HepG2 (cell line): ENCODE measurements around the gene GSTA1. TPM values are rescaled to one million over a fixed set of nuclear protein-coding genes. Genes with fewer than 3 reads are reported as not detected.

Experiments
- CCDC6 ChIP-seq: sonication (generic); formaldehyde crosslinking; IDR thresholded peaks from 2 replicates; pipeline ENCODE4 v1.8.1; 2022; ENCODE audit warnings: mild to moderate bottlenecking, missing genetic modification reagents, moderate library complexity
- ETV6 ChIP-seq: sonication (generic); formaldehyde crosslinking; conservative IDR thresholded peaks from 2 replicates; pipeline ENCODE4 v1.4.0; 2020; ENCODE audit warnings: missing genetic modification reagents
- GABPA ChIP-seq, 2 experiments: IDR thresholded peaks; 2 replicates each; pipeline ENCODE4 v1.6.1; 2011 to 2016; ENCODE audit warnings: low read depth in 2 of 2, low read length in 1 of 2, missing biosample characterization in 1 of 2, missing genetic modification characterization in 1 of 2
- KLF13 ChIP-seq: sonication (generic); formaldehyde crosslinking; IDR thresholded peaks from 2 replicates; pipeline ENCODE4 v1.4.0; 2020; ENCODE audit warnings: mild to moderate bottlenecking, missing genetic modification reagents
- KLF16 ChIP-seq, 2 experiments: sonication (generic) in 1 of 2; formaldehyde crosslinking in 1 of 2; IDR thresholded peaks; 2 replicates each; pipeline versions ENCODE4 v1.6.1 to v1.8.0; 2016 to 2023; ENCODE audit warnings: missing genetic modification reagents in 2 of 2, missing compliant biosample characterization in 1 of 2
- KLF6 ChIP-seq: IDR thresholded peaks from 2 replicates; pipeline ENCODE4 v1.8.0; 2016; ENCODE audit warnings: missing biosample characterization, missing genetic modification reagents
- RELA ChIP-seq: sonication (generic); formaldehyde crosslinking; IDR thresholded peaks from 2 replicates; pipeline ENCODE4 v1.4.0; 2020; ENCODE audit warnings: missing genetic modification reagents
- RFX3 ChIP-seq: IDR thresholded peaks from 2 replicates; pipeline ENCODE4 v1.6.1; 2016; ENCODE audit warnings: missing biosample characterization, missing genetic modification reagents
- SAP130 ChIP-seq: IDR thresholded peaks from 2 replicates; pipeline ENCODE4 v1.6.1; 2016; ENCODE audit warnings: low read depth
- SMAD3 ChIP-seq: sonication (generic); formaldehyde crosslinking; IDR thresholded peaks from 2 replicates; pipeline ENCODE4 v1.4.0; 2020; ENCODE audit warnings: missing genetic modification reagents
- SP4 ChIP-seq: sonication (generic); formaldehyde crosslinking; IDR thresholded peaks from 2 replicates; pipeline ENCODE4 v1.8.1; 2023; ENCODE audit warnings: mild to moderate bottlenecking, missing genetic modification reagents
- TGIF2 ChIP-seq: IDR thresholded peaks from 2 replicates; pipeline ENCODE4 v1.6.1; 2016; ENCODE audit warnings: control low read depth, missing compliant biosample characterization
- TMF1 ChIP-seq: sonication (generic); formaldehyde crosslinking; IDR thresholded peaks from 2 replicates; pipeline ENCODE4 v1.8.1; 2022; ENCODE audit warnings: low read depth, missing genetic modification reagents
- ZNF180 ChIP-seq: sonication (generic); formaldehyde crosslinking; IDR thresholded peaks from 2 replicates; pipeline ENCODE4 v1.4.0; 2020; ENCODE audit warnings: low read depth, missing genetic modification reagents, borderline replicate concordance
- ZNF225 ChIP-seq: sonication (generic); formaldehyde crosslinking; IDR thresholded peaks from 2 replicates; pipeline ENCODE4 v1.4.0; 2020; ENCODE audit warnings: mild to moderate bottlenecking, missing genetic modification reagents
- ZNF788 ChIP-seq: sonication (generic); formaldehyde crosslinking; IDR thresholded peaks from 2 replicates; pipeline ENCODE4 v1.5.0; 2020; ENCODE audit warnings: mild to moderate bottlenecking, missing genetic modification reagents, borderline replicate concordance
- polyA plus RNA-seq, 8 experiments: library from polyadenylated mRNA; depleted of rRNA in 3 of 8; stranded (reverse) in 7 of 8; unstranded in 1 of 8; fragments of >200 nt; fragmentation: Illumina TruSeq in 4 of 8; extraction: Trizol in 4 of 8; gene quantifications; 2 replicates each; pipeline versions ENCODE4 v1.2.1 to v1.2.3, GENCODE V29; 2011 to 2016; ENCODE audit warnings: low read depth in 4 of 8, missing spikeins in 1 of 8, mixed read lengths in 1 of 8; ENCODE audit not compliant: insufficient read depth in 1 of 8
- total RNA-seq, 5 experiments: library from RNA; depleted of rRNA; stranded (reverse); fragments of >200 nt; fragmentation: Illumina TruSeq; extraction: Trizol; gene quantifications; 2 replicates each; pipeline ENCODE4 v1.2.3, GENCODE V29; 2016; ENCODE audit warnings: low read depth in 1 of 5
- TF ChIP-seq, protein P1 (sequence below): sonication (generic); formaldehyde crosslinking; IDR thresholded peaks from 2 replicates; pipeline ENCODE4 v1.5.0; 2020; ENCODE audit warnings: missing genetic modification reagents
- TF ChIP-seq, protein P2 (sequence below): sonication (generic); formaldehyde crosslinking; IDR thresholded peaks from 2 replicates; pipeline ENCODE4 v1.5.0; 2020; ENCODE audit warnings: missing genetic modification reagents
- TF ChIP-seq, protein P3 (sequence below): sonication (generic); formaldehyde crosslinking; IDR thresholded peaks from 2 replicates; pipeline ENCODE4 v1.8.1; 2022; ENCODE audit warnings: mild to moderate bottlenecking, missing genetic modification reagents
- TF ChIP-seq, protein P4 (sequence below): IDR thresholded peaks from 2 replicates; pipeline ENCODE4 v1.6.1; 2016; ENCODE audit warnings: control low read depth
- TF ChIP-seq, protein P5 (sequence below): sonication (generic); formaldehyde crosslinking; IDR thresholded peaks from 2 replicates; pipeline ENCODE4 v1.4.0; 2020; ENCODE audit warnings: low read depth, mild to moderate bottlenecking, missing genetic modification reagents
- TF ChIP-seq, protein P6 (sequence below): sonication (generic); formaldehyde crosslinking; IDR thresholded peaks from 2 replicates; pipeline ENCODE4 v1.9.0; 2021; ENCODE audit warnings: missing genetic modification reagents, mild to moderate bottlenecking, borderline replicate concordance

GSTA1 gene
- total and polyA plus RNA-seq, 2 of the 13 experiments (the other 11 are each of a cell fraction or from before 2014, with no cell fraction given): 6.2 to 282 TPM

DNA sequence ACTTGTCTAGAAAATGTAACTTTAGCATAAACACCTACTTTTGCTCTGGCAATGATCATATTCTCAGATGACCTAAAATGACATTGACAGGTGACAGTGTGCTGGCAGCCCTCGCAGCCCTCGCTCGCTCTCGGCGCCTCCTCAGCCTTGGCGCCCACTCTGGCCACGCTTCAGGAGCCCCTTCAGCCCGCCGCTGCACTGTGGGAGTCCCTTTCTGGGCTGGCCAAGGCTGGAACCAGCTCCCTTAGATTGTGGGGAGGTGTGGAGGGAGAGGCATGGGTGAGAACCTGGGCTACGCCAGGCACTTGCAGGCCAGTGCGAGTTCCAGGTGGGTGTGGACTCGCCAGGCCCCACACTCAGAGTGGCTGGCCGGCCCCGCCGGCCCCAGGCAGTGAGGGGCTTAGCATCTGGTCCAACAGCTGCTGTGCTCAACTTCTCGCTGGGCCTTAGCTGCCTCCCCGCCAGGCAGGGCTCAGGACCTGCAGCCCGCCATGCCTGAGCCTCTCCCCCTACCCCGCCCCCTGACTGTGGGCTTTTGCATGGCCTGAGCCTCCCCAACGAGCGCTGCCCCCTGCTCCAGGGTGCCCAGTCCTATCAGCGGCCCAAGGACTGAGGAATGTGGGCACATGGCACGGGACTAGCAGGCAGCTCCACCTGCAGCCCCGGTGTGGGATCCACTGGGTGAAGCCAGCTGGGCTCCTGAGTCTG lies 17.2 kb downstream of the GSTA1 start (continued):
- TF ChIP-seq, protein P1, sequence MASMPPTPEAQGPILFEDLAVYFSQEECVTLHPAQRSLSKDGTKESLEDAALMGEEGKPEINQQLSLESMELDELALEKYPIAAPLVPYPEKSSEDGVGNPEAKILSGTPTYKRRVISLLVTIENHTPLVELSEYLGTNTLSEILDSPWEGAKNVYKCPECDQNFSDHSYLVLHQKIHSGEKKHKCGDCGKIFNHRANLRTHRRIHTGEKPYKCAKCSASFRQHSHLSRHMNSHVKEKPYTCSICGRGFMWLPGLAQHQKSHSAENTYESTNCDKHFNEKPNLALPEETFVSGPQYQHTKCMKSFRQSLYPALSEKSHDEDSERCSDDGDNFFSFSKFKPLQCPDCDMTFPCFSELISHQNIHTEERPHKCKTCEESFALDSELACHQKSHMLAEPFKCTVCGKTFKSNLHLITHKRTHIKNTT (CRISPR knock-in tag): no peak
- TF ChIP-seq, protein P2, sequence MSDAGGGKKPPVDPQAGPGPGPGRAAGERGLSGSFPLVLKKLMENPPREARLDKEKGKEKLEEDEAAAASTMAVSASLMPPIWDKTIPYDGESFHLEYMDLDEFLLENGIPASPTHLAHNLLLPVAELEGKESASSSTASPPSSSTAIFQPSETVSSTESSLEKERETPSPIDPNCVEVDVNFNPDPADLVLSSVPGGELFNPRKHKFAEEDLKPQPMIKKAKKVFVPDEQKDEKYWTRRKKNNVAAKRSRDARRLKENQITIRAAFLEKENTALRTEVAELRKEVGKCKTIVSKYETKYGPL (CRISPR knock-in tag): no peak
- TF ChIP-seq SAP130 (CRISPR knock-in tag): no peak
- no peak for TF ChIP-seq GABPA (IDR thresholded peaks at IDR 0.05; ENCODE audit: low read depth, low read length)
- no peak for TF ChIP-seq GABPA (CRISPR knock-in tag; IDR thresholded peaks at IDR 0.05; ENCODE audit: low read depth)
- TF ChIP-seq, protein P3, sequence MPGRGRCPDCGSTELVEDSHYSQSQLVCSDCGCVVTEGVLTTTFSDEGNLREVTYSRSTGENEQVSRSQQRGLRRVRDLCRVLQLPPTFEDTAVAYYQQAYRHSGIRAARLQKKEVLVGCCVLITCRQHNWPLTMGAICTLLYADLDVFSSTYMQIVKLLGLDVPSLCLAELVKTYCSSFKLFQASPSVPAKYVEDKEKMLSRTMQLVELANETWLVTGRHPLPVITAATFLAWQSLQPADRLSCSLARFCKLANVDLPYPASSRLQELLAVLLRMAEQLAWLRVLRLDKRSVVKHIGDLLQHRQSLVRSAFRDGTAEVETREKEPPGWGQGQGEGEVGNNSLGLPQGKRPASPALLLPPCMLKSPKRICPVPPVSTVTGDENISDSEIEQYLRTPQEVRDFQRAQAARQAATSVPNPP (CRISPR knock-in tag): no peak
- no peak for TF ChIP-seq SMAD3 (CRISPR knock-in tag)
- TF ChIP-seq KLF16 (CRISPR knock-in tag; IDR thresholded peaks at IDR 0.05): no peak
- TF ChIP-seq, protein P4, sequence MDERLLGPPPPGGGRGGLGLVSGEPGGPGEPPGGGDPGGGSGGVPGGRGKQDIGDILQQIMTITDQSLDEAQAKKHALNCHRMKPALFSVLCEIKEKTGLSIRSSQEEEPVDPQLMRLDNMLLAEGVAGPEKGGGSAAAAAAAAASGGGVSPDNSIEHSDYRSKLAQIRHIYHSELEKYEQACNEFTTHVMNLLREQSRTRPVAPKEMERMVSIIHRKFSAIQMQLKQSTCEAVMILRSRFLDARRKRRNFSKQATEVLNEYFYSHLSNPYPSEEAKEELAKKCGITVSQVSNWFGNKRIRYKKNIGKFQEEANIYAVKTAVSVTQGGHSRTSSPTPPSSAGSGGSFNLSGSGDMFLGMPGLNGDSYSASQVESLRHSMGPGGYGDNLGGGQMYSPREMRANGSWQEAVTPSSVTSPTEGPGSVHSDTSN: no peak
- no peak for TF ChIP-seq ETV6 (CRISPR knock-in tag)
- no peak for TF ChIP-seq SP4 (CRISPR knock-in tag)
- TF ChIP-seq ZNF225 (CRISPR knock-in tag): peak; percentile 79; the same call in 1 of the 2 replicates
- no peak for TF ChIP-seq RELA (CRISPR knock-in tag)
- no peak for TF ChIP-seq CCDC6
- TF ChIP-seq TMF1 (CRISPR knock-in tag): no peak
- 0 out of 2 replicates have a peak, but pooled peaks have one; percentile 18 for TF ChIP-seq ZNF788
- no peak for TF ChIP-seq KLF6 (CRISPR knock-in tag)
- TF ChIP-seq RFX3 (CRISPR knock-in tag): no peak
- no peak for TF ChIP-seq TGIF2 (CRISPR knock-in tag)
- TF ChIP-seq, protein P5, sequence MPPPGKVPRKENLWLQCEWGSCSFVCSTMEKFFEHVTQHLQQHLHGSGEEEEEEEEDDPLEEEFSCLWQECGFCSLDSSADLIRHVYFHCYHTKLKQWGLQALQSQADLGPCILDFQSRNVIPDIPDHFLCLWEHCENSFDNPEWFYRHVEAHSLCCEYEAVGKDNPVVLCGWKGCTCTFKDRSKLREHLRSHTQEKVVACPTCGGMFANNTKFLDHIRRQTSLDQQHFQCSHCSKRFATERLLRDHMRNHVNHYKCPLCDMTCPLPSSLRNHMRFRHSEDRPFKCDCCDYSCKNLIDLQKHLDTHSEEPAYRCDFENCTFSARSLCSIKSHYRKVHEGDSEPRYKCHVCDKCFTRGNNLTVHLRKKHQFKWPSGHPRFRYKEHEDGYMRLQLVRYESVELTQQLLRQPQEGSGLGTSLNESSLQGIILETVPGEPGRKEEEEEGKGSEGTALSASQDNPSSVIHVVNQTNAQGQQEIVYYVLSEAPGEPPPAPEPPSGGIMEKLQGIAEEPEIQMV (CRISPR knock-in tag): 0 out of 2 replicates have a peak, but pooled peaks have one; percentile 23
- TF ChIP-seq ZNF180 (CRISPR knock-in tag): no peak
- TF ChIP-seq KLF13 (CRISPR knock-in tag): no peak
- TF ChIP-seq, protein P6, sequence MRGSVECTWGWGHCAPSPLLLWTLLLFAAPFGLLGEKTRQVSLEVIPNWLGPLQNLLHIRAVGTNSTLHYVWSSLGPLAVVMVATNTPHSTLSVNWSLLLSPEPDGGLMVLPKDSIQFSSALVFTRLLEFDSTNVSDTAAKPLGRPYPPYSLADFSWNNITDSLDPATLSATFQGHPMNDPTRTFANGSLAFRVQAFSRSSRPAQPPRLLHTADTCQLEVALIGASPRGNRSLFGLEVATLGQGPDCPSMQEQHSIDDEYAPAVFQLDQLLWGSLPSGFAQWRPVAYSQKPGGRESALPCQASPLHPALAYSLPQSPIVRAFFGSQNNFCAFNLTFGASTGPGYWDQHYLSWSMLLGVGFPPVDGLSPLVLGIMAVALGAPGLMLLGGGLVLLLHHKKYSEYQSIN: no peak
